Measurements from ENCODE around the gene RSL24D1. TPM values are rescaled to one million over a fixed set of nuclear protein-coding genes. Genes with fewer than 3 reads are reported as not detected.

Gene RSL24D1
- total RNA-seq, 2 experiments from 2014 or later: 183 to 194 TPM

- Mint-ChIP-seq H3K9me3 (no peaks in the 10 kb centered on the region), H3K36me3 (ENCODE audit: low read depth) (peaks cover 54% of the 10 kb centered on the region), H3K4me3 (no peak overlapping the region), H3K4me1 (ENCODE audit: low read depth) (peaks cover 83% of the 10 kb centered on the region), H3K27ac (peak overlapping the region; percentile 89), H3K27me3 (no peaks in the 10 kb centered on the region)
- no peak for TF ChIP-seq CTCF (IDR thresholded peaks at IDR 0.05)
- peak; percentile 28 for ATAC-seq
- CTCF ChIA-PET: interaction anchor here (0.9 to 1.4 kb wide), 3 partner anchors 10 to 18 kb away, joined by 3 read pairs; no protein-coding TSS in a partner anchor
- DNase-seq: no peak
- intact Hi-C loops (cut with micrococcal nuclease): loop anchor here (5.0 kb wide), 1 partner anchor 37 kb away; no protein-coding TSS in a partner anchor
- POLR2A ChIA-PET: interaction anchor here (0.9 to 2.5 kb wide), 4 partner anchors 10 to 41 kb away, joined by 3 to 9 read pairs (median 4); no protein-coding TSS in a partner anchor
Observed at GRCh38 chr15:55240125-55240760, 43.5 kb upstream of the RSL24D1 start.

GRCh38 chr15:55239440-55240124 is 42.8 kb upstream of the RSL24D1 start:
- ATAC-seq (no peak), DNase-seq (no peak)
- Mint-ChIP-seq H3K36me3 (ENCODE audit: low read depth) (peaks cover 55% of the 10 kb centered on the region), H3K27ac (peak overlapping the region; percentile 89), H3K4me1 (ENCODE audit: low read depth) (peaks cover 78% of the 10 kb centered on the region), H3K4me3 (no peak overlapping the region), H3K9me3 (no peaks in the 10 kb centered on the region), H3K27me3 (no peaks in the 10 kb centered on the region)
- CTCF ChIA-PET: interaction anchor here (1.7 kb wide), 1 partner anchor 40 kb away, joined by 4 read pairs; no protein-coding TSS in a partner anchor
- intact Hi-C loops (cut with micrococcal nuclease): loop anchor here (5.0 kb wide), 1 partner anchor 38 kb away; no protein-coding TSS in a partner anchor
- TF ChIP-seq CTCF (IDR thresholded peaks at IDR 0.05): no peak
- POLR2A ChIA-PET: interaction anchor here (1.3 to 2.5 kb wide), 3 partner anchors 11 to 51 kb away, joined by 3 to 9 read pairs (median 5); no protein-coding TSS in a partner anchor

DNA sequence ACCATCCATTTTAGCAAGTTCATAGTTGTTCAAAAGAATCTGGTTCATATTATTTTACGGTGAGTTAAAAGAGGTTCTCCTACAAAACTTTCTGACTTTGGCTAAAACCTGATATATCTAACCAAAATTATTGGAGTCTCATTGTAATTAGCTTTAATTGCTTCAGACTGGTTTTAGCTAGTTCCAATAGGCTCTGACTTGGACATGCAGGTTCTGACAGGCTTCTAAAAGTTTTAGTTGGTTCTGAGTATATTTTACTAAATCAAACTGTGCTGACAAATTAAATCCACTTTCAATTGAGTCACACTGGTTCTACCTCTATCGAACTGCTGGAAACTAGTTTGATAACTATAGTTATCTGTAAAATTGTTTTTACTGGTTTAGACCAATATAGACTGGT is 42.1 kb upstream of the RSL24D1 start:
- no peak for DNase-seq
- CTCF ChIA-PET: interaction anchor here (1.7 kb wide), 1 partner anchor 41 kb away, joined by 4 read pairs; no protein-coding TSS in a partner anchor

GRCh38 chr15:55237219-55238130 is 40.7 kb upstream of the RSL24D1 start:
- no peak for TF ChIP-seq CTCF (IDR thresholded peaks at IDR 0.05)
- POLR2A ChIA-PET: interaction anchor here (0.8 to 2.2 kb wide), 10 partner anchors 11 to 45 kb away, joined by 3 to 11 read pairs (median 4); no protein-coding TSS in a partner anchor
- Mint-ChIP-seq H3K36me3 (ENCODE audit: low read depth) (peaks cover 51% of the 10 kb centered on the region), H3K4me1 (ENCODE audit: low read depth) (peaks cover 69% of the 10 kb centered on the region), H3K9me3 (no peaks in the 10 kb centered on the region), H3K27me3 (no peaks in the 10 kb centered on the region), H3K4me3 (peak overlapping the region; percentile 60), H3K27ac (peak overlapping the region; percentile 89)
- intact Hi-C loops (cut with micrococcal nuclease): no loop called here
- CTCF ChIA-PET: interaction anchor here (1.0 to 1.7 kb wide), 4 partner anchors 10 to 50 kb away, joined by 3 to 6 read pairs (median 4); no protein-coding TSS in a partner anchor
- DNase-seq: no peak
- ATAC-seq: peak; percentile 78

More for the DNA sequence above, 42.1 kb upstream of the RSL24D1 start:
- Mint-ChIP-seq H3K4me1 (ENCODE audit: low read depth) (peaks cover 82% of the 10 kb centered on the region), H3K27ac (peak overlapping the region; percentile 89), H3K4me3 (no peak overlapping the region), H3K9me3 (no peaks in the 10 kb centered on the region), H3K36me3 (ENCODE audit: low read depth) (peaks cover 59% of the 10 kb centered on the region), H3K27me3 (no peaks in the 10 kb centered on the region)
- ATAC-seq: no peak
- intact Hi-C loops (cut with micrococcal nuclease): no loop called here
- no peak for TF ChIP-seq CTCF (IDR thresholded peaks at IDR 0.05)
- POLR2A ChIA-PET: interaction anchor here (1.0 to 2.5 kb wide), 4 partner anchors 17 to 52 kb away, joined by 3 to 9 read pairs (median 4); no protein-coding TSS in a partner anchor

Data from activated CD8-positive, alpha-beta T cell treated with anti-CD3 and anti-CD28 coated beads for 36 hours (primary cell).